GM21447 (cell line): ENCODE data around the gene GPNMB.
"Not testable (repeated sequence)": the region's sequence is repeated elsewhere in the genome, so short reads cannot be mapped to it uniquely, and the experiment has no call there.

Experiments
- ATAC-seq: cut with Tn5 transposase; IDR thresholded peaks from one replicate; pipeline ENCODE4 v1.9.1; 2021; ENCODE audit not compliant: unreplicated experiment

Gene GPNMB

GRCh38 chr7:23246555-23246954 lies at the start of gene GPNMB:
Gene GPNMB, plus strand, starts transcription at chr7:23246775. Its CDS starts 83 bp downstream, at chr7:23246858.
- no peak for ATAC-seq

DNA sequence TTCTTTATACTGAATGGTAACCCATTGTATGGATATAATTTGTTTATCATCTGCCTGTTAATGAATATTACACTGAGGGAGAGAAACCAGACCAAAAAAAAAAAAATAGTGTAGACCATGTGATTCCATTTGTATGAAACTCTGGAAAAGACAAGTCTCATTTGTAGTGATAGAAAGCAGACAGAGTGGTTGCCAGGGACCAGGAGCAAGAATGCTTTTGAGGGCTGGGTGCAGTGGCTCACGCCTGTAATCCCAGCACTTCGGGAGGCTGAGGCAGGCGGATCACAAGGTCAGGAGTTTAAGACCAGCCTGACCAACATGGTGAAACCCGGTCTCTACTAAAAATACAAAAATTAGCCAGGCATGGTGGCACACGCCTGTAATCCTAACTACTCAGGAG lies 48.8 kb upstream of the GPNMB start:
- ATAC-seq = not testable (repeated sequence)

- ATAC-seq = no peak
Observed at GRCh38 chr7:23200331-23200730, 46.2 kb upstream of the GPNMB start.

- no peak for ATAC-seq
Observed at GRCh38 chr7:23204241-23204640, 42.3 kb upstream of the GPNMB start.

- no peak for ATAC-seq
Observed at GRCh38 chr7:23205577-23205908, 41.0 kb upstream of the GPNMB start.

DNA sequence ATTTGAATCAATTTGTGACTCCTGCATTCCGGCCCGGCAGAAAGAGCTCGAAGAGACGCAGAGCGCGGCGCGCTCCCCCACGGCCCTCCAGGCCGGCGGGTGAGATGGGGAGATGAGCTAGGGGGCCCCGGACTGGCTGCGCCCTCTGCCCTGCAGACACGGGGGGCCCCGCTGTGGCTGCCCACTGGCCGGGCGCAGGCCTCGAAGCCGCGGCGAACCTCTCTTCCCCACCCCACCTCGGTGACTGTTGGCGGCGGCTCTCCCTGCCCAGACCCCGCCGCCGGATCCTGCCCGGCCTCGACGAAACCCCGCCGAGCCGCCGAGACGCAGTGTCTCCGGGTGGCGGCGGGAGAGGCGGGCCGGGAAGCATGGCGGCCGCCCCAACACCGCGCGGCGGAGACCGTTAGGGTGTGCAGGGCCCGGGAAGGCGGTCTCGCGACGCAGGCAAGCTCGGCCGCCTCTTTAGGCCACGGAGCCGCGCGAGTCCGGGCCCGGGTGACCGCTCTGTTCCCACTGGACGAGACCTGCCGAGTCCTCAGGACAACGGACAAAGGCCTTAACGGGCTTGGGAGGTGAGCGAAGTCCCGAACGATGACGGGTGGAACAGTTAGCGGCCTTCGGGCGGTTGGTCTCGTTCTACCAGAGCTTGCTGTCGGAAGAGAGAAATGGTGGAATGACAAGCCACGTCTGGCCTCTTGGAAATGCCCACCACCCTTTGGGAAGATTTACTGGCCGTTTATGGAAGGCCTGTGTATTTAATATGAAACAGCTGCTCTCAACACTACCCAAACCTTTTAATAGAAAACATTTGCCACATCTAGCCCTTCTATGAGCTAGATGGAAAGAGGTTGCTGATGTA lies 40.4 kb upstream of the GPNMB start:
- ATAC-seq = no peak

DNA sequence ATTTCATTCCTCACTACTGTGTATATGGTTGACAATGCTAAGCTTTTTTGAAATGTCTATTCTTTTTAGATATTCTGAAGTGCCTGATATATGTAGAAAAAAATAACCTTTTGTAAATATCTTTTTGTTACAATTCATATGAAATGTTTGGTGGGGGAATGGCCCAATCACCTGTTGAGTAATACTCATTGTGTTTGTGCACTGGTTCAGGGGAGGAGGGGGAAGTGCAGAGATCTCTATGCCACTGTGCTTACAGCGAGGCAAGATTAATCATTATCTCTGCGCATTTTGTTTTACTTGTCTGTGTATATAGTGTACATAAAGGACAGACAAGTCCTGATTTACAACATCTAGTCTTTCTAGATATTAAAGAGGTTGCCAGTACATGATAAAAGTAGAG lies 39.6 kb upstream of the GPNMB start:
- ATAC-seq = no peak

GRCh38 chr7:23207884-23208283 lies 38.7 kb upstream of the GPNMB start:
- ATAC-seq = no peak

DNA sequence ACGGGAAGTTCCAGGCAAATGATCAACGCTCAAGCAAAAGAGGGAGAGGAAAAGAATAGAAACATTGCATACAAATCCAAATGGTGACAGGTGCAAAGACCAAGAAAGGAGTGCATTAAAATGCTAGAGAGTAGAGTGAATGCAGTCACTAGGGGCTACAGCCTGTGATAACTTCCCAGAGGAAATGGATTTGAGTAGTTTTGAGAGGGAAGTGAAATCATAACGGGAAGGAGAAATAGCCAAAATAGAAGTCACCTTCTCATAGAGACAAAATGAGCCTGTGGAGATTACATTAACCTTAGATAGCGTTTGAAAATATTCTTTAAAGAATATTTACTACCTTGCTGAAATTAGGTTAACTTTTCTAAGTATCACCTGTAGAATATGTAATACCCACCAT lies 38.3 kb upstream of the GPNMB start:
- ATAC-seq = no peak

DNA sequence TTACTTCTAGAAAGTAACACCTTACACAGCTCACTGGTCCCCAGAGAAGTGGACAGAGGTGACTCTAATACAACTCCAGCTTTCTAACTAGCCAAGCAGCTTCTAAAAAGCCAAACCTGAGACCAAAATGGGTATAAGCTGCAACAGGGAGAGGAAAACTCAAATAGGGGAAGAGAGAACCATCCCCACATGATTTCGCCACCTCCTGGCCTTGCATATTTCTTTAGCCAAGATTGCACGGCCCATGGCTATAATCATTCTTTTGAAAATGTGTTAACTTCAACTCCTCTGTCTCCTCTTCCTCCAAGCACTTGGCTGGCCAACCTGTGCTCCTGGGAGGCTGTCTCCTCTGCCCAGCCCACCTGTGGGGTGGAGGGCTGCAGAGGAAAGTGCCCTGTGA lies 36.1 kb upstream of the GPNMB start:
- ATAC-seq = no peak

DNA sequence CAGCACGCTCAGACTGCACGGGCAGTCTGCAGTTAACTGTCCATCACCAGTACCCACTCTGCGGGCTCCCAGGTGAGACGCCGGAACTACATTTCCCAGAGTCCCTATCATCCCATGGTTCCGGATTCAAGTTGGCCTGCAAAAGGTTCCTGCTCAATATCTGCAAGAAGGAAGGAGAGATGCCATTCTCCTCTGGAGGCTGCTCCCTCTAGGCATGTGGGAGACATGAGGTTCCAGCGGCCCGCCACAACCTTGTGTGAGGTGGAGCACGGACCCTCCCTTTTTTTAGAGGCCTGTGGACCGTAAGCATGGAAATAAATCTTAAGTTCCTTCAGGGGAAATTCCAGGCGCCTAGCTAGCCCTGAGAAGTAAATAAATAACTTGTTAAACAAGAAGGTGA lies 35.0 kb upstream of the GPNMB start:
- no peak for ATAC-seq

GRCh38 chr7:23212395-23212794 lies 34.2 kb upstream of the GPNMB start:
- ATAC-seq = no peak

GRCh38 chr7:23212841-23213240 lies 33.7 kb upstream of the GPNMB start:
- no peak for ATAC-seq

DNA sequence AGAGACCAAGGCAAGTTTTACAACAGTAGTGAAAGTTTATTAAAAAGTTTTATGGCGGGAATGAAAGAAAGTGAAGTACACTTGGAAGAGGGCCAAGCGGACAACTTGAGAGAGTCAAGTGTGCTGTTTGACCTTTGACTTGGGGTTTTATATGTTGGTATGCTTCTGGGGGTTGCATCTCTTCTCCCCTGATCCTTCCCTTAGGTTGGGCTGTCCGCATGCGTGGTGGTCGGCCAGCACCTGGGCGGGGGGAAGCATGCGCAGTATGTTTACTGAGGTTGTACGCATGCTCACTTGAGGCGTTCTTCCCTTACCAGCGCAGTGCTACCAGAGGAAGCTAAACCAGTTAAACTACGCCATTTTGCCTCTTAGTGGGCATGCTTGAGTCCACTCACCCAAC lies 32.8 kb upstream of the GPNMB start:
- ATAC-seq = no peak

- ATAC-seq = no peak
Observed at GRCh38 chr7:23214423-23214822, 32.2 kb upstream of the GPNMB start.

GRCh38 chr7:23214938-23215337 lies 31.6 kb upstream of the GPNMB start:
- no peak for ATAC-seq

GRCh38 chr7:23216021-23216420 lies 30.6 kb upstream of the GPNMB start:
- no peak for ATAC-seq

GRCh38 chr7:23218196-23218595 lies 28.4 kb upstream of the GPNMB start:
- no peak for ATAC-seq

DNA sequence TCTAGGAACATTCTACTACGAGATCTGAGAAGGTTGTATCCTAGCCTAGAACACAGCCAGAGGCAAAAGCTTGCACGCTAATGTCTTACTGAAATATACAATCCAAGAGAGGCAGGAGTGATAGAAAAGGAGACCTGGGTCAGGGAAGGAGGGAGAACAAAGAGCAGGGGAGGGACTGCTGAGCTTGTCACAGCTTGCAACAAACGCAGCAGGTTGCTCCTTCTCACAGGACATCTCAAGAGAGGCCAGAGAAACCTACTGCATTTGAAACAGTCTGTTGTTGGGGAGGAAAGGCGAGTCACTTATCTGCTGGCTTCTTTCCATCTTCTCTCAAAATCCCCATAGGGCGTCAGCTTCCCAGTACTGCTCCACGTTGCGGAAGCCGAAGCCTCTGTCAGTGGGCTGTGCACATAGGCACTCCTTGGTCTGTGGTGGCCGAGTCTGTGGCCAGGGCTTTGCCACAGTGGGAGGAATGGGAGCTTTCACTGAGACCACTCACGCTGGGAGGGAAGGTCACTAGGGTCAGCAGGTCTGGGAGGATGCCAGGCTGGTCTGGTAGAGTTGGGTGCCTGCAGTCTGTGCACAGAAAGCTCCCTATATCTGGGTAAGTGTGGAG lies 25.8 kb upstream of the GPNMB start:
- no peak for ATAC-seq

DNA sequence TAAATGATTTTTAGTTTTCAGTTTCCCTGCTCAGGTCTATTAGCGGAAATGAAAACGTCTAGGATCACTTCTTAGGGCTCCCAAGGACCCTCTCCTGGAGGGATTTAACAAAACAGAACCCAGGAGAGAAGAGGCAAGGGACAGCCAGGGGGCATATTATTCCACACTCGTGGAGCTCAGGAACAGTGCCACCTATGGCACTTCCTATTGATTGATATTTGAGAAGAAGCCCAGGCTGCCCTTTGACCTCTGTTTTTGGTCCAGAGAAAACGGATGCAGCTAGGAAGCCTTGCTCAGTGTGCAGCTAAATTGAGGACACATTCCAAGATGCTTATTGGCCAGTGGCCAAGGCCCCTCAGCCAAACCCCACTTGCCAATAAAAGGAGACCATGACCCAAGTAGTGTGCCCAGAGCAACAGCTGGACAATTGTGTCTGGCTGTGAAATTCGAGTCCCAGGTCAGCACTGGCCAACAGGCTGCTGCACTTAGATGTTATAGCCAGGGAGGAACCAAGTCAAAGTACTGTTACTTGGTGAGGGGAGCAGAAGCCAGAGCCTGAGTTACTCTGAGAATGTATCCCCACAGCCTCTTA lies 24.0 kb upstream of the GPNMB start:
- ATAC-seq = no peak

DNA sequence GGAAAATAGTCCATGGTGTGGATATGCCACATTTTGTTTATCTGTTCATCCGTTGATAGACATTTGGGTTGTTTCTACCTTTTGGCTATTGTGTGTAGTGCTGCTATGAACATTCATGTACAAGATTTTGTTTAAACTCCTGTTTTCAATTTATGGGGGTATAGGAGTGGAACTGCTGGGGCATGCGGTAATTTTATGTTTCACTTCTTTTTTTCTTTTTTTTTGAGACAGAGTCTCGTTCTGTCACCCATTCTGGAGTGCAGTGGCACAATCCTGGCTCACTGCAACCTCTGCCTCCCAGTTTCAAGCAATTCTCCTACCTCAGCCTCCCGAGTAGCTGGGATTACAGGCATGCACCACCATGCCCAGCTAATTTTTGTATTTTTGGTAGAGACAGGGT lies 22.2 kb upstream of the GPNMB start:
- ATAC-seq = not testable (repeated sequence)

DNA sequence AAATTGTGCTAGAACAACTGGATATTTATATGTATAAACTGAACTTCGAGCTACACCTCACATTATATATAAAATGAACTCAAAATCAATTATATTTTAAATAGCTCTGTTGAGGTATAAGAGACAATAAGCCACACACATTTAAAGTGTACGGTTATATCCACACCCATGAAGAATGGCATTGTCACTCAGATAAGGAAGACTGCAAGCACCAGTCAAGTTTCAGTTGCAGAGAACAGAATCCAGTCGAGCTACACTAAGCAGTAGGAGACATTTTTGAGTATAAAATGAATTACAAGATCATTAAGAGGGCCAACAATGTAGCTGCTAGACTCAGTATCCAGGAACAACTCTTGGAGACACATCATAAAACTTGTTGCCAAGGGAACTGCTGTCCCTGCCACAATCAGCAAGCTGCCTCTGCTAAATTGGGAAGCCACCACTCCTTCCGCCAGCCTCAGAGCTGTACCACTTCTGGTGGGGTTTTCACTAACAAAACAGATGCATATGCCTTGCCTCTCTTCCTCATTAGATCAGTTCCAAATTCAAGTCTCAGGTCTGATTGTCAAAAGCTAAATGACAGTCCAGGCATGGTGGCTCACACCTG lies 19.6 kb upstream of the GPNMB start:
- ATAC-seq = no peak
